Lower leg skin (tissue), 4 donors: ENCODE results near the gene TLK1. TPM values are rescaled to one million over a fixed set of nuclear protein-coding genes. Genes with fewer than 3 reads are reported as not detected.
A peak's percentile ranks its signal among the peaks of the same experiment; 100 is the strongest.

Source experiments
- DNase-seq, 2 donors: peaks; one replicate each; pipeline ENCODE4 v3.0.0-alpha.2; 2019; ENCODE audit warnings: low spot score in 2 of 2
- H3K4me3 ChIP-seq: fragments of 200-600 bp; sonication (generic); 2 replicates; pipeline ENCODE4 v1.5.1; 2017; ENCODE audit warnings: mild to moderate bottlenecking, low read depth; ENCODE audit not compliant: poor library complexity, severe bottlenecking
- CTCF ChIP-seq, 3 donors: fragments of 450-650 bp; IDR thresholded peaks; one replicate each; pipeline ENCODE4 v1.5.1; 2016; ENCODE audit warnings: antibody characterized with exemption in 3 of 3, mild to moderate bottlenecking in 3 of 3, moderate library complexity in 2 of 3
- POLR2A ChIP-seq, 2 donors: fragments of 450-650 bp; IDR thresholded peaks; one replicate each; pipeline ENCODE4 v1.6.1; 2016 to 2017; ENCODE audit warnings: antibody characterized with exemption in 2 of 2, mild to moderate bottlenecking in 1 of 2, moderate library complexity in 1 of 2
- WGBS, 2 donors: methylation state at CpG; one replicate each; pipeline ENCODE4 v1.1.5; 2018; 5-methylcytosine and 5-hydroxymethylcytosine counted together
- intact Hi-C: fragments of 100-400 bp; cut with DNase I; formaldehyde crosslinking; loops from one replicate; pipeline ENCODE4 v1.15.0; 2023; ENCODE audit warnings: low total_unique reads
- total RNA-seq, 4 donors: library from RNA; depleted of rRNA; stranded (reverse); fragments of >200 nt; gene quantifications; one replicate each; pipeline ENCODE4 v1.1.0, GENCODE V29; 2016

Gene TLK1
- total RNA-seq: 10 to 100 TPM; 22.9 to 68.3 (median 26.2) TPM

DNA sequence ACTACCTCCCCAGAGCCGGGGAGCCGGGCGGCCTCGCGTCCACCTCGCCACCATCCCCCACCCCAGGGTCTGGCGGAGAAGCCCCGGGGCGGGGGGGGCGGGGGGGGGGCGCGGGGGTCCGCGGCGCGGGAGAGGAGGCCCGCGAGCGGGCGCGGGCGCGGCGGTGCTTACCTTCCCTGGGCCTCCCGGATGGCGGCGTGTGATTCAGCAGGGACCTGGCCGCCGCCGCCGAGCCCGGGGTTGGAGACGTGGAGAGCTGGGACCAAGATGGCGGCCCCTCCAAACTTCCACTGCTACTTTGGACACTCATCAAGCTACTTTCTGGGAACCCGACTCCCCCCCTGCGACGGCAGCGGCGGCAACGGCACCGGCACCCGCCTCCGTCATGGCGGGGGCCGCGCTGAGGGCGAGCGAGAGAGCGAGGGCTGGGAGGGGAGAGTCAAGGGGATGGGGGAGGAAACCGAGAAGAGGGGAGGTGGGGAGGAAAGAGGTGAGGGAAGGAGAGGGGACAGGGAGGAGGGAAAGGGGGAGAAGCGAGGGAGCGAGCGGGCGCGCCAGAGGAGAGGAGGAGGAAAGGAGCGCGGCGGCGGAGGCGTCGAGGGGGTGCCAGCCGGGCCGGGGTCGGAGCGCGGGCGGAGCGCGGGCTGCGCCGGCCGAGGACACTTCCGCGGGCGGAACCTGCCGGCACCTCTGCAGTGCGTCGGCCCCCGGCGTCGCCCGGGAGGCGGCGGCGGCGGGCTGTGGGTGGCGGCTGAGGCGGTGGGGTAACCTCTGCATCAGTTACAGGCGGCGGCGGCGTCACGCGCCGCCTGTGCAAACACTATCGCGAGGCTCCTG, at the start of gene TLK1:
Gene TLK1, minus strand, starts transcription at position 775 of the 837 bp plus-strand sequence. Its CDS starts 465 bp downstream, at position 310.
- peak within 1 kb of the TSS; percentile 95 for H3K4me3 ChIP-seq
- peak; percentile 47 to 93 for DNase-seq
- intact Hi-C loops: loop anchor here (5.0 kb wide), 1 partner anchor 188 kb away; no protein-coding TSS in a partner anchor
- TF ChIP-seq CTCF (IDR thresholded peaks at IDR 0.05) (no peak), POLR2A (IDR thresholded peaks at IDR 0.05) (no peak)
- 0 to 1% methylated on average over 49 to 83 of the region's 97 CpGs for WGBS, 2 donors

GRCh38 chr2:171210216-171210863, 49.6 kb upstream of the TLK1 start:
- 83 to 87% methylated on average over 9 of the region's 9 CpGs for WGBS, 2 donors

GRCh38 chr2:171208657-171209056, 48.0 kb upstream of the TLK1 start:
- no peak for TF ChIP-seq POLR2A (IDR thresholded peaks at IDR 0.05)
- TF ChIP-seq CTCF (IDR thresholded peaks at IDR 0.05): no peak
- no peak for DNase-seq
- intact Hi-C loops: no loop called here
- no peak overlapping the region for H3K4me3 ChIP-seq

More at GRCh38 chr2:171210216-171210863, 49.6 kb upstream of the TLK1 start:
- DNase-seq: no peak
- H3K4me3 ChIP-seq: no peak overlapping the region
- intact Hi-C loops: no loop called here
- TF ChIP-seq CTCF (IDR thresholded peaks at IDR 0.05) (no peak), POLR2A (IDR thresholded peaks at IDR 0.05) (no peak)

- TF ChIP-seq POLR2A (IDR thresholded peaks at IDR 0.05) (no peak), CTCF (IDR thresholded peaks at IDR 0.05) (no peak)
- no peak overlapping the region for H3K4me3 ChIP-seq
- intact Hi-C loops: no loop called here
- WGBS, 2 donors: 94 to 99% methylated on average over 2 of the region's 2 CpGs
- no peak for DNase-seq
These were observed 45.9 kb upstream of the TLK1 start for GRCh38 chr2:171206422-171207115.

GRCh38 chr2:171205551-171205950, 44.9 kb upstream of the TLK1 start:
- no peak for DNase-seq
- TF ChIP-seq POLR2A (IDR thresholded peaks at IDR 0.05) (no peak), CTCF (IDR thresholded peaks at IDR 0.05) (no peak)
- intact Hi-C loops: no loop called here
- 100% methylated on average over 2 of the region's 2 CpGs for WGBS, 2 donors
- H3K4me3 ChIP-seq: no peak overlapping the region
